Measurements from ENCODE around the gene NEB. TPM values are rescaled to one million over a fixed set of nuclear protein-coding genes. Genes with fewer than 3 reads are reported as not detected.
"Not testable (repeated sequence)": the region's sequence is repeated elsewhere in the genome, so short reads cannot be mapped to it uniquely, and the experiment has no call there.

Gene NEB
- total RNA-seq, 2 donors from 2014 or later: 1.1 to 1.2 TPM

- no peak for ATAC-seq (replicated peaks in 1 of 2)
- Mint-ChIP-seq H3K27me3 (ENCODE audit: low read depth) (no peaks in the 10 kb centered on the region), H3K27ac (no peak overlapping the region), H3K4me3 (no peak overlapping the region), H3K36me3 (ENCODE audit: insufficient read depth in 2 of 2) (no peaks in the 10 kb centered on the region), H3K4me1 (ENCODE audit: low read depth) (no peaks in the 10 kb centered on the region), H3K9me3 (no peaks in the 10 kb centered on the region)
- DNase-seq: no peak
Observed at GRCh38 chr2:151754253-151754897, 20.1 kb upstream of the NEB start.

- Mint-ChIP-seq H3K36me3 (ENCODE audit: insufficient read depth in 2 of 2) (no peaks in the 10 kb centered on the region), H3K27me3 (ENCODE audit: low read depth) (no peaks in the 10 kb centered on the region), H3K9me3 (no peaks in the 10 kb centered on the region), H3K4me1 (ENCODE audit: low read depth) (no peaks in the 10 kb centered on the region), H3K4me3 (no peak overlapping the region), H3K27ac (no peak overlapping the region)
- no peak for ATAC-seq (replicated peaks in 1 of 2)
- no peak for DNase-seq
Observed at GRCh38 chr2:151753540-151753939, 19.3 kb upstream of the NEB start.

- not testable (repeated sequence) for H3K36me3 Mint-ChIP-seq (ENCODE audit: insufficient read depth in 2 of 2); H3K27me3 Mint-ChIP-seq (ENCODE audit: low read depth); DNase-seq; H3K4me1 Mint-ChIP-seq (ENCODE audit: low read depth); H3K27ac Mint-ChIP-seq; ATAC-seq (replicated peaks in 1 of 2); H3K4me3 Mint-ChIP-seq; H3K9me3 Mint-ChIP-seq
Observed at GRCh38 chr2:151745261-151745660, 11.0 kb upstream of the NEB start.

- ATAC-seq (replicated peaks in 1 of 2) (no peak), DNase-seq (no peak)
- Mint-ChIP-seq H3K27me3 (ENCODE audit: low read depth) (no peaks in the 10 kb centered on the region), H3K36me3 (ENCODE audit: insufficient read depth in 2 of 2) (no peaks in the 10 kb centered on the region), H3K4me3 (no peak overlapping the region), H3K4me1 (ENCODE audit: low read depth) (peaks cover 5% of the 10 kb centered on the region), H3K9me3 (no peaks in the 10 kb centered on the region), H3K27ac (no peak overlapping the region)
Observed at GRCh38 chr2:151730262-151730975, 3.9 kb downstream of the NEB start.

GRCh38 chr2:151729837-151730236 lies 4.4 kb downstream of the NEB start:
- H3K27me3 Mint-ChIP-seq (ENCODE audit: low read depth): no peaks in the 10 kb centered on the region
- no peak for DNase-seq
- peaks cover 5% of the 10 kb centered on the region for H3K4me1 Mint-ChIP-seq (ENCODE audit: low read depth)
- H3K27ac Mint-ChIP-seq: no peak overlapping the region
- H3K36me3 Mint-ChIP-seq (ENCODE audit: insufficient read depth in 2 of 2): no peaks in the 10 kb centered on the region
- no peaks in the 10 kb centered on the region for H3K9me3 Mint-ChIP-seq
- H3K4me3 Mint-ChIP-seq: no peak overlapping the region
- ATAC-seq (replicated peaks in 1 of 2): no peak

- H3K4me1 Mint-ChIP-seq (ENCODE audit: low read depth): peaks cover 5% of the 10 kb centered on the region
- no peaks in the 10 kb centered on the region for H3K36me3 Mint-ChIP-seq (ENCODE audit: insufficient read depth in 2 of 2)
- H3K27ac Mint-ChIP-seq: no peak overlapping the region
- H3K27me3 Mint-ChIP-seq (ENCODE audit: low read depth): no peaks in the 10 kb centered on the region
- ATAC-seq (replicated peaks in 1 of 2) (no peak), DNase-seq (no peak)
- H3K9me3 Mint-ChIP-seq: no peaks in the 10 kb centered on the region
- H3K4me3 Mint-ChIP-seq: no peak overlapping the region
Observed at GRCh38 chr2:151729415-151729811, 4.9 kb downstream of the NEB start.

- peaks cover 5% of the 10 kb centered on the region for H3K4me1 Mint-ChIP-seq (ENCODE audit: low read depth)
- no peaks in the 10 kb centered on the region for H3K9me3 Mint-ChIP-seq
- DNase-seq (no peak), ATAC-seq (replicated peaks in 1 of 2) (no peak)
- no peak overlapping the region for H3K27ac Mint-ChIP-seq
- no peaks in the 10 kb centered on the region for H3K36me3 Mint-ChIP-seq (ENCODE audit: insufficient read depth in 2 of 2)
- no peaks in the 10 kb centered on the region for H3K27me3 Mint-ChIP-seq (ENCODE audit: low read depth)
- no peak overlapping the region for H3K4me3 Mint-ChIP-seq
Observed at GRCh38 chr2:151728804-151729414, 5.4 kb downstream of the NEB start.

- no peak for DNase-seq
- H3K4me1 Mint-ChIP-seq (ENCODE audit: low read depth): peaks cover 5% of the 10 kb centered on the region
- ATAC-seq (replicated peaks in 1 of 2): no peak
- H3K27ac Mint-ChIP-seq: no peak overlapping the region
- no peak overlapping the region for H3K4me3 Mint-ChIP-seq
- no peaks in the 10 kb centered on the region for H3K36me3 Mint-ChIP-seq (ENCODE audit: insufficient read depth in 2 of 2)
- H3K27me3 Mint-ChIP-seq (ENCODE audit: low read depth): no peaks in the 10 kb centered on the region
- H3K9me3 Mint-ChIP-seq: no peaks in the 10 kb centered on the region
Observed at GRCh38 chr2:151727593-151728552, 6.4 kb downstream of the NEB start.

- H3K9me3 Mint-ChIP-seq: peaks cover 0 to 7% of the 10 kb centered on the region in 2 donors
- no peaks in the 10 kb centered on the region for H3K27me3 Mint-ChIP-seq (ENCODE audit: low read depth)
- no peaks in the 10 kb centered on the region for H3K4me1 Mint-ChIP-seq (ENCODE audit: low read depth)
- ATAC-seq (replicated peaks in 1 of 2) (no peak), DNase-seq (no peak)
- no peak overlapping the region for H3K27ac Mint-ChIP-seq
- H3K36me3 Mint-ChIP-seq (ENCODE audit: insufficient read depth in 2 of 2): no peaks in the 10 kb centered on the region
- no peak overlapping the region for H3K4me3 Mint-ChIP-seq
Observed at GRCh38 chr2:151721161-151721560, 13.1 kb downstream of the NEB start.

- Mint-ChIP-seq H3K4me3 (no peak overlapping the region), H3K9me3 (peaks cover 0 to 7% of the 10 kb centered on the region in 2 donors), H3K27me3 (ENCODE audit: low read depth) (no peaks in the 10 kb centered on the region), H3K27ac (no peak overlapping the region), H3K4me1 (ENCODE audit: low read depth) (no peaks in the 10 kb centered on the region), H3K36me3 (ENCODE audit: insufficient read depth in 2 of 2) (no peaks in the 10 kb centered on the region)
- no peak for DNase-seq
- no peak for ATAC-seq (replicated peaks in 1 of 2)
Observed at GRCh38 chr2:151720521-151720920, 13.8 kb downstream of the NEB start.

- DNase-seq (no peak), ATAC-seq (replicated peaks in 1 of 2) (no peak)
- no peak overlapping the region for H3K4me3 Mint-ChIP-seq
- H3K36me3 Mint-ChIP-seq (ENCODE audit: insufficient read depth in 2 of 2): no peaks in the 10 kb centered on the region
- H3K9me3 Mint-ChIP-seq: peaks cover 0 to 7% of the 10 kb centered on the region in 2 donors
- no peaks in the 10 kb centered on the region for H3K4me1 Mint-ChIP-seq (ENCODE audit: low read depth)
- H3K27me3 Mint-ChIP-seq (ENCODE audit: low read depth): no peaks in the 10 kb centered on the region
- H3K27ac Mint-ChIP-seq: no peak overlapping the region
Observed at GRCh38 chr2:151718796-151719195, 15.5 kb downstream of the NEB start.

- no peaks in the 10 kb centered on the region for H3K36me3 Mint-ChIP-seq (ENCODE audit: insufficient read depth in 2 of 2)
- ATAC-seq (replicated peaks in 1 of 2) (no peak), DNase-seq (no peak)
- peaks cover 0 to 7% of the 10 kb centered on the region in 2 donors for H3K9me3 Mint-ChIP-seq
- H3K4me1 Mint-ChIP-seq (ENCODE audit: low read depth): no peaks in the 10 kb centered on the region
- no peak overlapping the region for H3K4me3 Mint-ChIP-seq
- no peaks in the 10 kb centered on the region for H3K27me3 Mint-ChIP-seq (ENCODE audit: low read depth)
- H3K27ac Mint-ChIP-seq: no peak overlapping the region
Observed at GRCh38 chr2:151718247-151718646, 16.0 kb downstream of the NEB start.

- no peak for ATAC-seq (replicated peaks in 1 of 2)
- Mint-ChIP-seq H3K27me3 (ENCODE audit: low read depth) (no peaks in the 10 kb centered on the region), H3K4me1 (ENCODE audit: low read depth) (no peaks in the 10 kb centered on the region), H3K4me3 (no peak overlapping the region), H3K9me3 (peaks cover 0 to 7% of the 10 kb centered on the region in 2 donors), H3K36me3 (ENCODE audit: insufficient read depth in 2 of 2) (no peaks in the 10 kb centered on the region), H3K27ac (no peak overlapping the region)
- DNase-seq: no peak
Observed at GRCh38 chr2:151716721-151717120, 17.6 kb downstream of the NEB start.
